ENCODE results near the gene MPST.
"Not testable (repeated sequence)": the region's sequence is repeated elsewhere in the genome, so short reads cannot be mapped to it uniquely, and the experiment has no call there.

The MPST gene

DNA sequence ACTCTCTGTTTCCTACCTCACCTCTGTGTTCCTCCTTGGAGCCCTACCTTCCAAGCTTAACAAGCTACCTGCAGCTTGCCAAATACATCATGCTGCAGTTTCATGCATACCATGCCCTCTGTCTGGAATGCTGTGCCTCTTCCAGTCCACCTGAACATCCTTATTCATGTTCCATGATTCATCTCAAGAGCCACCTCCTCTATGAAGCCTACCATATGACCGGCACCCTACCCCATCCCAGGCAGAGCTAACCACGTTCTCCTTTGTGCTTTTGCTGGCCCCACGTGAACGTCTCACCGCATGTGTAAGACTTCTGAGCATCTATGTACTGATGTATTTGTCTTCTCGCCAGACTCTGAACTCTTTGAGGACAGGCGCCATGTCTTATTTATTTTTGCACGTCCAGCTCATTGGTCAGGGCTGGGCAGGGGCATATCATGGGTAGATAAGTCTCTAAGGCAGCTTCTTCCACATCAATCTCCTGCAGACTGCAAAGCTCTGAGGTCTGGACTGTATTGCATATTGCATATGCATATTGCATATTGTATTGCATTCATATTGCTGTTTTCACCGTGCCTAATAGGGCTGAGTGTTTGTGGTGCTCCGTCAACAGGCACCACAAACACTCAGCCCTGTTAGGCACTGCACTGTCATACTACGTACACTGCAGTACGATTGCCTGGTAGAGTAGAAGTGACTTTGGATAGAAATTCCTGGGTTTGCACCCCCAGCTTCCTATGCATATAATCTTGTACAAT lies 31.3 kb upstream of the MPST start:
- H3K4me2 ChIP-seq (ENCODE audit: low read length), result no peak overlapping the region

DNA sequence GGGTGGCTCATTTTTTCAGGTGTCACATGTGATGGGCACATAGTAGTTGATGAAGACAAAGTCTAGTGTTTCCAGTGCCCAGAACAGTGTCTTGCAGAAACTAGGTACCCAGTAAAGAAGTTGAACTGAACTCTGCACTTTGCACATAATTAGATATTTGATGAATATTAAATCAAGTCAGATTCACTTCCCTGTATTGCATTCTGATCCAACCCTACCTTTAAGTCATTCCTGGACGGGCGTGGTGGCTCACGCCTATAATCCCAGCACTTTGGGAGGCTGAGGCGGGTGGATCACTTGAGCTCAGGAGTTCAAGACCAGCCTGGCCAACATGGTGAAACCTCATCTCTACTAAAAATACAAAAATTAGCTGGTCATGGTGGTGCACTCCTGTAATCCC lies 30.5 kb upstream of the MPST start:
- not testable (repeated sequence) for H3K4me1 ChIP-seq (ENCODE audit: low read length); H3K4me2 ChIP-seq (ENCODE audit: low read length); H3K9ac ChIP-seq (ENCODE audit: low read length); H3K79me2 ChIP-seq (ENCODE audit: low read length); H3K9me3 ChIP-seq (ENCODE audit: insufficient read depth, low read length); H4K20me1 ChIP-seq (ENCODE audit: insufficient read depth, low read length); H2AFZ ChIP-seq (ENCODE audit: low read depth, low read length); H3K27ac ChIP-seq (ENCODE audit: low read length); H3K36me3 ChIP-seq (replicated peaks; ENCODE audit: low read depth, low read length); H3K4me3 ChIP-seq (ENCODE audit: low read length)
- H3K27me3 ChIP-seq (ENCODE audit: low read depth, low read length), result peaks cover 60% of the 10 kb centered on the region

More for the DNA sequence above, 31.3 kb upstream of the MPST start:
- H3K79me2 ChIP-seq (ENCODE audit: low read length), result no peaks in the 10 kb centered on the region
- no peak overlapping the region for H3K4me3 ChIP-seq (ENCODE audit: low read length)
- peaks cover 62% of the 10 kb centered on the region for H3K27me3 ChIP-seq (ENCODE audit: low read depth, low read length)
- H3K9me3 ChIP-seq (ENCODE audit: insufficient read depth, low read length), result peaks cover 9% of the 10 kb centered on the region
- H2AFZ ChIP-seq (ENCODE audit: low read depth, low read length), result no peak overlapping the region
- H3K27ac ChIP-seq (ENCODE audit: low read length), result no peak overlapping the region
- TF ChIP-seq, protein P1, sequence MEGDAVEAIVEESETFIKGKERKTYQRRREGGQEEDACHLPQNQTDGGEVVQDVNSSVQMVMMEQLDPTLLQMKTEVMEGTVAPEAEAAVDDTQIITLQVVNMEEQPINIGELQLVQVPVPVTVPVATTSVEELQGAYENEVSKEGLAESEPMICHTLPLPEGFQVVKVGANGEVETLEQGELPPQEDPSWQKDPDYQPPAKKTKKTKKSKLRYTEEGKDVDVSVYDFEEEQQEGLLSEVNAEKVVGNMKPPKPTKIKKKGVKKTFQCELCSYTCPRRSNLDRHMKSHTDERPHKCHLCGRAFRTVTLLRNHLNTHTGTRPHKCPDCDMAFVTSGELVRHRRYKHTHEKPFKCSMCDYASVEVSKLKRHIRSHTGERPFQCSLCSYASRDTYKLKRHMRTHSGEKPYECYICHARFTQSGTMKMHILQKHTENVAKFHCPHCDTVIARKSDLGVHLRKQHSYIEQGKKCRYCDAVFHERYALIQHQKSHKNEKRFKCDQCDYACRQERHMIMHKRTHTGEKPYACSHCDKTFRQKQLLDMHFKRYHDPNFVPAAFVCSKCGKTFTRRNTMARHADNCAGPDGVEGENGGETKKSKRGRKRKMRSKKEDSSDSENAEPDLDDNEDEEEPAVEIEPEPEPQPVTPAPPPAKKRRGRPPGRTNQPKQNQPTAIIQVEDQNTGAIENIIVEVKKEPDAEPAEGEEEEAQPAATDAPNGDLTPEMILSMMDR (IDR thresholded peaks at IDR 0.05; ENCODE audit: low read depth, low read length), result no peak
- no peak for TF ChIP-seq EZH2phosphoT487 (IDR thresholded peaks at IDR 0.05; ENCODE audit: low read depth)
- H4K20me1 ChIP-seq (ENCODE audit: insufficient read depth, low read length), result no peaks in the 10 kb centered on the region
- no peak overlapping the region for H3K9ac ChIP-seq (ENCODE audit: low read length)
- no peaks in the 10 kb centered on the region for H3K36me3 ChIP-seq (replicated peaks; ENCODE audit: low read depth, low read length)
- H3K4me1 ChIP-seq (ENCODE audit: low read length), result no peaks in the 10 kb centered on the region

DNA sequence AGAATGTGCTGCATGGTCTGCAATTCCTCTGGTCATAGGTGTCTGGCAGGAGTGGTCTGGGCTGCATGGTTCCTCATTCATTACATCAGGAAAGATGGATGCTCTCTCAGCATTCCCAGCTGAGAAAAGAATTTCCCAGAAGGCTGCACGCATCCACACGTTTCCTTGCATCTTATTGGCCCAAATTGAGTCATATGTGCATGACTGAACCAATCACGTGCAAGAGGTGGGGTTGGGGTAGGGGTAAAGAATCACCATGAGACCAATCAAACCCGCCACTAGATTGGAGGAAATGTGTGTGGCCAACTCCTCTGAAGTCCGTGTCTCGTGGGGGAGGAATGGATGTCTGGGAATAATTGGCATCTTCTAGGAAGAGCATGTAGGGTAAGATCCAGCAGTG lies 29.1 kb upstream of the MPST start:
- no peaks in the 10 kb centered on the region for H4K20me1 ChIP-seq (ENCODE audit: insufficient read depth, low read length)
- no peak overlapping the region for H3K9ac ChIP-seq (ENCODE audit: low read length)
- peaks cover 9% of the 10 kb centered on the region for H3K9me3 ChIP-seq (ENCODE audit: insufficient read depth, low read length)
- H2AFZ ChIP-seq (ENCODE audit: low read depth, low read length), result no peak overlapping the region
- H3K36me3 ChIP-seq (replicated peaks; ENCODE audit: low read depth, low read length), result no peaks in the 10 kb centered on the region
- peaks cover 55% of the 10 kb centered on the region for H3K27me3 ChIP-seq (ENCODE audit: low read depth, low read length)
- TF ChIP-seq, protein P1 (IDR thresholded peaks at IDR 0.05; ENCODE audit: low read depth, low read length), result no peak
- no peak for TF ChIP-seq EZH2phosphoT487 (IDR thresholded peaks at IDR 0.05; ENCODE audit: low read depth)
- H3K4me1 ChIP-seq (ENCODE audit: low read length), result no peaks in the 10 kb centered on the region
- H3K4me3 ChIP-seq (ENCODE audit: low read length), result no peak overlapping the region
- H3K79me2 ChIP-seq (ENCODE audit: low read length), result no peaks in the 10 kb centered on the region
- no peak overlapping the region for H3K27ac ChIP-seq (ENCODE audit: low read length)
- H3K4me2 ChIP-seq (ENCODE audit: low read length), result no peak overlapping the region

DNA sequence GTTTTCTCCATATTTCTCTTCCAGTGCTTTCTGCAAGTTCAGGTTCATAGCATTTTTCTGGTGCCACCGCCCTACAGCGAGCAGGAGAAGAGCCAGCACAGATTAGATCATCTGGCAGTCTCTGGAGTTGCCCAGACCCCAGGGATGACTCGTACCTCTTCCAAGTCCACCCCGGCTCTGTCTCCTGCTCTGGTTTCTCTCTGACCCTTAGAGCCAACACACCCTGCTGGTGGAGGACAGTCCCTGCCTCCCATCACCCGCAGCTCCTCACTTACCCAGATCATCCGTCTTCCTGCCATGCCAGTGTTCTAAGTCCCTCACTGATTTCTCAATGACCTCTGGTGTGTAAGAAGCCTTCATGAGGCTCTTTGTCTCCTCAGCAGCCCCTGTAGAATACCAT lies 28.3 kb upstream of the MPST start:
- Histone ChIP-seq H3K79me2 (ENCODE audit: low read length) (no peaks in the 10 kb centered on the region), H4K20me1 (ENCODE audit: insufficient read depth, low read length) (no peaks in the 10 kb centered on the region), H3K27ac (ENCODE audit: low read length) (no peak overlapping the region), H2AFZ (ENCODE audit: low read depth, low read length) (no peak overlapping the region), H3K4me2 (ENCODE audit: low read length) (no peak overlapping the region), H3K4me3 (ENCODE audit: low read length) (no peak overlapping the region), H3K9me3 (ENCODE audit: insufficient read depth, low read length) (peaks cover 3% of the 10 kb centered on the region), H3K4me1 (ENCODE audit: low read length) (no peaks in the 10 kb centered on the region), H3K36me3 (replicated peaks; ENCODE audit: low read depth, low read length) (no peaks in the 10 kb centered on the region), H3K9ac (ENCODE audit: low read length) (no peak overlapping the region), H3K27me3 (ENCODE audit: low read depth, low read length) (peaks cover 54% of the 10 kb centered on the region)
- TF ChIP-seq, protein P1 (IDR thresholded peaks at IDR 0.05; ENCODE audit: low read depth, low read length), result no peak
- no peak for TF ChIP-seq EZH2phosphoT487 (IDR thresholded peaks at IDR 0.05; ENCODE audit: low read depth)

All from OCI-LY3 (cell line).